Neural crest cell (in vitro differentiated cells): ENCODE data around the gene HBA1. TPM values are rescaled to one million over a fixed set of nuclear protein-coding genes. Genes with fewer than 3 reads are reported as not detected.
"Not testable (repeated sequence)": the region's sequence is repeated elsewhere in the genome, so short reads cannot be mapped to it uniquely, and the experiment has no call there.

ENCODE experiments used
- DNase-seq: peaks from one replicate; pipeline ENCODE4 v3.0.0; 2021; ENCODE audit warnings: low read depth, mixed read lengths, low spot score
- H3K27ac Mint-ChIP-seq: one replicate; pipeline ENCODE4 v1.8.0; 2021; ENCODE audit warnings: mild to moderate bottlenecking, mixed read lengths; ENCODE audit not compliant: unreplicated experiment
- H3K27me3 Mint-ChIP-seq: 2 replicates; pipeline ENCODE4 v1.8.0; 2021; ENCODE audit warnings: low read depth, mild to moderate bottlenecking, mixed read lengths
- H3K36me3 Mint-ChIP-seq: 2 replicates; pipeline ENCODE4 v1.8.0; 2021; ENCODE audit warnings: low read depth, mild to moderate bottlenecking, mixed read lengths
- H3K4me1 Mint-ChIP-seq: 2 replicates; pipeline ENCODE4 v1.8.0; 2021; ENCODE audit warnings: mixed read lengths
- H3K4me3 Mint-ChIP-seq: one replicate; pipeline ENCODE4 v1.8.0; 2021; ENCODE audit warnings: mild to moderate bottlenecking, mixed read lengths
- H3K9me3 Mint-ChIP-seq: 2 replicates; pipeline ENCODE4 v1.8.0; 2021; ENCODE audit warnings: mixed read lengths
- CTCF ChIP-seq: fragments of 200-600 bp; sonication (generic); conservative IDR thresholded peaks from 2 replicates; pipeline ENCODE4 v1.5.0; 2021; ENCODE audit warnings: antibody characterized with exemption, mild to moderate bottlenecking
- total RNA-seq: library from RNA; stranded (reverse); gene quantifications from 2 replicates; pipeline ENCODE4 v1.2.1, GENCODE V29; 2021

The HBA1 gene
- total RNA-seq, 1 donor from 2014 or later: not detected

GRCh38 chr16:146646-147045, 29.8 kb upstream of the HBA1 start:
- DNase-seq: no peak
- Mint-ChIP-seq H3K4me1 (no peaks in the 10 kb centered on the region), H3K36me3 (no peaks in the 10 kb centered on the region), H3K27me3 (peaks cover 43% of the 10 kb centered on the region), H3K9me3 (no peaks in the 10 kb centered on the region), H3K4me3 (no peak overlapping the region), H3K27ac (no peak overlapping the region)
- no peak for TF ChIP-seq CTCF

DNA sequence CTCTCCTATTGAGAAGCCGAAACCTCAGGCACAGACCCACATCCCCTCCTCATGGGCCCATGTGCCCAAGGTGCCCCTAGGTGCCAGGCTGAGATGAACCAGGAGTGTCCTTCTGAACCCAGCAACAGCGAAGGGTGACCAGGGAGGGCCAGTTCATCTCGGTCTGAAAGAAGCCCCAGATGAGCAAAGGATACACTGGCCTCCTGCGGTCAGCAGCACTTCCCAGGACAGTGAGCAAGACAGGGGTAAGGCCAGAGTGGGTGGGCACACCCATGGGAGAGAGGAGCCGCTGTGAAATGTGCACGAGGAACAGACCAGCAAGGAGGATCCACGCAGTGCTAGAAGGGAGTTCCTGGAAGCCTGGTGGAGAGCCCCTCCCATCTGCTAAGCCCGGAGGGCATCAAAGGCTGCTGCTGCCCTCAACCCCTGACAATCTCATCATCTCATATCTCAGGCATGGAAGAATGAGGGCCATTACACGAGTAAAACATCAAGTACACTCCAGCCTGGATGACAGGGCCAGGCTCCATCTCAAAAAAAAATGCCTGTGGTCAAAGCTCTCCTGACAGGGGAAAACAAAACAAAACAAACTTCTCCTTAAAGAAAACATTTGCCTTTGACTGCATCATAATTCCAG, 27.3 kb upstream of the HBA1 start:
- Mint-ChIP-seq H3K4me1 (no peaks in the 10 kb centered on the region), H3K4me3 (no peak overlapping the region)

DNA sequence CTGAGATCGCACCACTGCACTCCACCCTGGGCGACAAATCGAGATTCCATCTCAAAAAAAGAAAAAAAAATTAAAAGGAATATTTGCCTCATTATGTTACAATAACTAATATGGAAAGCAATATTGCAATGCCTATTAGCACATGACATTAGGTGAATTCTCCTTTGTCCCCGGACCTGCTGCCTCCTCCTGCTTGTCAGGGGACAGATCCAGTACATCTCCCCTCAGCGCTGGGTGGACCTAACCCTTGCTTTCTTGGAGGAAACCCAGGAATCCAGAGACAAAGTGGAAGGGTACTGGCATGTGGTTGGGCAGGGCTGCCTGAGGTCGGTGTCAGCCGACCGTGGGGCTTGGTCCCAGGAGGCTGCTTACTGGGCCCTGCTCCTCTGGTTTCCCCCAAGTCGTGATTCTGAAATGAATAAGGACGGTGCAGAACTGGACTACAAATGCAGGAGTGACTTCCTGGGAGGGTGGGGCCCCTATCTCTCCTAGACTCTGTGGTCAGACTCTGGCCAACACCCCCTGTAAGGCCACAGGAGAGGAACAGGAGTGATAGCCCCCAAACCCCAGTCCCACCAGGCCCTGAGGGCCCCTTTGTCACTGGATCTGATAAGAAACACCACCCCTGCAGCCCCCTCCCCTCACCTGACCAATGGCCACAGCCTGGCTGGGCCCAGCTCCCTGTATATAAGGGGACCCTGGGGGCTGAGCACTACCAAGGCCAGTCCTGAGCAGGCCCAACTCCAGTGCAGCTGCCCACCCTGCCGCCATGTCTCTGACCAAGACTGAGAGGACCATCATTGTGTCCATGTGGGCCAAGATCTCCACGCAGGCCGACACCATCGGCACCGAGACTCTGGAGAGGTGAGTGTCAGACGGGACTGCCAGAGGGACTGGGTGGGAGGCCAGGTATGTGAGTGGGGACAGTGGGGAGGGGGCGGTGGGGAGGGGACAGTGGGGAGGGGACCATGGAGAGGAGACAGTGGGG, 24.0 kb upstream of the HBA1 start, which contains the start of gene HBZ:
TSS of gene HBZ (plus strand) at position 504 of the 988 bp plus-strand sequence. CDS start at position 770, 266 bp downstream.
- peaks cover 77% of the 10 kb centered on the region for H3K27me3 Mint-ChIP-seq
- H3K4me3 Mint-ChIP-seq: peak within 1 kb of the TSS; percentile 65
- no peak within 1 kb of the TSS for H3K27ac Mint-ChIP-seq

More for the DNA sequence above, 27.3 kb upstream of the HBA1 start:
- Mint-ChIP-seq H3K36me3 (no peaks in the 10 kb centered on the region), H3K9me3 (no peaks in the 10 kb centered on the region), H3K27me3 (peaks cover 52% of the 10 kb centered on the region), H3K27ac (no peak overlapping the region)
- no peak for DNase-seq
- no peak for TF ChIP-seq CTCF

DNA sequence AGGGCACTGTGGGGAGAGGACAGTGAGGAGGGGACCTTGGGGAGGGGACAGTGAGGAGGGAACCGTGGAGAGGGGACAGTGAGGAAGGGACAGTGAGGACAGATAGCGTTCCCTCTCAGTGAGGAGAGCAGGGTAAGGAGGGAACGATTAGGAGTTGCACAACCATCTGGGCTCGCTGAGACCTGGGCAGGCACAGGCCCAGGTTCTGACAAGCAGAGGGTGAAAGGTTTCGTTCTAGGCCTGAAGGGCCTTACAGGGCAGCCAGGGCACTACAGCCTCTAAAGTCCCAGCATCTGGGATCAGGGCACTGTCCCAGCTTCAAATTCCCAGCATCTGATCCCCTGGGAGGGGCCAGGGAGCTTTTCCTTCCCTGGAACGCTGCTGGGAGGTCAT, 23.4 kb upstream of the HBA1 start:
- H3K27me3 Mint-ChIP-seq: peaks cover 83% of the 10 kb centered on the region

More for the DNA sequence above, 24.0 kb upstream of the HBA1 start, which contains the start of gene HBZ:
- Mint-ChIP-seq H3K4me1 (peaks cover 7% of the 10 kb centered on the region), H3K36me3 (no peaks in the 10 kb centered on the region), H3K9me3 (no peaks in the 10 kb centered on the region)
- no peak for TF ChIP-seq CTCF
- DNase-seq: no peak

GRCh38 chr16:153550-154216, 22.8 kb upstream of the HBA1 start:
- peaks cover 81% of the 10 kb centered on the region for H3K27me3 Mint-ChIP-seq
- H3K27ac Mint-ChIP-seq, H3K36me3 Mint-ChIP-seq, H3K4me3 Mint-ChIP-seq, H3K4me1 Mint-ChIP-seq, DNase-seq, H3K9me3 Mint-ChIP-seq: not testable (repeated sequence)

More for the DNA sequence above, 23.4 kb upstream of the HBA1 start:
- H3K27ac Mint-ChIP-seq, DNase-seq, H3K9me3 Mint-ChIP-seq, H3K36me3 Mint-ChIP-seq, H3K4me1 Mint-ChIP-seq: not testable (repeated sequence)
- H3K4me3 Mint-ChIP-seq: peak overlapping the region; percentile 54
